HEK293T (cell line): ENCODE data around the gene DDX10.

ENCODE experiments used
- CTCF ChIA-PET: fragments of 350-600 bp; formaldehyde crosslinking; extraction: SDS; loops from one replicate; lab custom pipeline; 2021; ENCODE audit warnings: antibody characterized with exemption, inconsistent platforms; lab: Yijun Ruan, JAX
- POLR2A ChIA-PET: fragments of 350-600 bp; formaldehyde crosslinking; extraction: SDS; loops from one replicate; lab custom pipeline; 2020; ENCODE audit warnings: antibody characterized with exemption, inconsistent platforms; lab: Yijun Ruan, JAX
- DNase-seq: peaks from one replicate; pipeline ENCODE4 v3.0.0; 2012; ENCODE audit warnings: mixed read lengths; ENCODE audit errors: extremely low spot score
- ARNT ChIP-seq: fragments of 450-650 bp; IDR thresholded peaks from 2 replicates; pipeline ENCODE4 v1.6.1; 2017; ENCODE audit warnings: mild to moderate bottlenecking
- BHLHE40 ChIP-seq: fragments of 450-650 bp; IDR thresholded peaks from 2 replicates; pipeline ENCODE4 v1.6.1; 2016; ENCODE audit warnings: mild to moderate bottlenecking, moderate library complexity, borderline replicate concordance
- CTBP1 ChIP-seq: fragments of 450-650 bp; IDR thresholded peaks from 2 replicates; pipeline ENCODE4 v1.6.1; 2016; ENCODE audit warnings: borderline replicate concordance
- ELF4 ChIP-seq: fragments of 450-650 bp; IDR thresholded peaks from 2 replicates; pipeline ENCODE4 v1.6.1; 2017; ENCODE audit warnings: antibody characterized with exemption
- FOXA1 ChIP-seq: fragments of 450-650 bp; IDR thresholded peaks from 2 replicates; pipeline ENCODE4 v1.6.1; 2016; ENCODE audit warnings: mild to moderate bottlenecking
- FOXK2 ChIP-seq: fragments of 450-650 bp; IDR thresholded peaks from 2 replicates; pipeline ENCODE4 v1.6.1; 2016; ENCODE audit warnings: mild to moderate bottlenecking
- FOXM1 ChIP-seq: fragments of 450-650 bp; IDR thresholded peaks from 2 replicates; pipeline ENCODE4 v1.6.1; 2017; ENCODE audit warnings: mild to moderate bottlenecking, borderline replicate concordance
- HDGF ChIP-seq: fragments of 450-650 bp; IDR thresholded peaks from 2 replicates; pipeline ENCODE4 v1.6.1; 2017; ENCODE audit warnings: antibody characterized with exemption, borderline replicate concordance
- L3MBTL2 ChIP-seq: fragments of 450-650 bp; conservative IDR thresholded peaks from 2 replicates; pipeline ENCODE4 v1.6.1; 2016; ENCODE audit warnings: mild to moderate bottlenecking
- LEF1 ChIP-seq: fragments of 450-650 bp; IDR thresholded peaks from 2 replicates; pipeline ENCODE4 v1.6.1; 2017; ENCODE audit warnings: mild to moderate bottlenecking, borderline replicate concordance
- NFRKB ChIP-seq: fragments of 450-650 bp; IDR thresholded peaks from 2 replicates; pipeline ENCODE4 v1.6.1; 2016; ENCODE audit warnings: mild to moderate bottlenecking, moderate library complexity
- SP1 ChIP-seq: fragments of 450-650 bp; IDR thresholded peaks from 2 replicates; pipeline ENCODE4 v1.6.1; 2017
- SUZ12 ChIP-seq: fragments of 450-650 bp; IDR thresholded peaks from 2 replicates; pipeline ENCODE4 v1.6.1; 2016; ENCODE audit warnings: mild to moderate bottlenecking
- TARDBP ChIP-seq: fragments of 450-650 bp; IDR thresholded peaks from 2 replicates; pipeline ENCODE4 v1.6.1; 2016
- ZNF384 ChIP-seq: fragments of 450-650 bp; IDR thresholded peaks from 2 replicates; pipeline ENCODE4 v1.6.1; 2016
- TF ChIP-seq, protein P1 (sequence below): fragments of 450-650 bp; IDR thresholded peaks from 2 replicates; pipeline ENCODE4 v1.6.1; 2016

The DDX10 gene

DNA sequence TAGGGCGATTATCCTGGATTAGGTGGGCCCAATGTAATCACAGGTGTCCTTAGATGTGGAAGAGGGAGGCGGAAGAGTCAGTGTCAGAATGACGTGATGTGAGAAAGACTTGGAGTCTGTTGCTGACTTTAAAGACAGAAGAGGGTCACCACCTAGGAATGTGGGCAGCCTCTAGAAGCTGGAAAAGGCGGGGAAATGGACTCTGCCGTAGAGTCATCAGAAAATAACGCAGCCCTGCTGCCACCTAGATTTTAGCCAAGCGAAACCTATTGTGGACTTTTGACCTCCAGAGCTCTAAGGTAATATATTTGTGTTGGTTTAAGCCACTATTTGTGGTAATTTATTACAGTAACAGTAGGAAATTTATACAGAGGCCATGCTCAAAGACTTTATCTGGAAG lies 4.8 kb downstream of the DDX10 start:
- no peak for DNase-seq
- CTCF ChIA-PET: no interaction called here
- no peak for TF ChIP-seq LEF1
- POLR2A ChIA-PET: no interaction called here

GRCh38 chr11:108670451-108670850 lies 5.6 kb downstream of the DDX10 start:
- TF ChIP-seq FOXM1: no peak
- no peak for TF ChIP-seq FOXK2
- TF ChIP-seq FOXA1: no peak
- TF ChIP-seq CTBP1: no peak
- TF ChIP-seq ZNF384: no peak
- no peak for TF ChIP-seq BHLHE40
- TF ChIP-seq L3MBTL2: no peak
- no peak for TF ChIP-seq NFRKB
- no peak for TF ChIP-seq SUZ12
- ChIA-PET POLR2A (no interaction called here), CTCF (no interaction called here)
- no peak for DNase-seq

- CTCF ChIA-PET: no interaction called here
- no peak for DNase-seq
- POLR2A ChIA-PET: no interaction called here
- no peak for TF ChIP-seq NFRKB
- TF ChIP-seq, protein P1, sequence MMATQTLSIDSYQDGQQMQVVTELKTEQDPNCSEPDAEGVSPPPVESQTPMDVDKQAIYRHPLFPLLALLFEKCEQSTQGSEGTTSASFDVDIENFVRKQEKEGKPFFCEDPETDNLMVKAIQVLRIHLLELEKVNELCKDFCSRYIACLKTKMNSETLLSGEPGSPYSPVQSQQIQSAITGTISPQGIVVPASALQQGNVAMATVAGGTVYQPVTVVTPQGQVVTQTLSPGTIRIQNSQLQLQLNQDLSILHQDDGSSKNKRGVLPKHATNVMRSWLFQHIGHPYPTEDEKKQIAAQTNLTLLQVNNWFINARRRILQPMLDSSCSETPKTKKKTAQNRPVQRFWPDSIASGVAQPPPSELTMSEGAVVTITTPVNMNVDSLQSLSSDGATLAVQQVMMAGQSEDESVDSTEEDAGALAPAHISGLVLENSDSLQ: no peak
- no peak for TF ChIP-seq SP1
- TF ChIP-seq FOXK2: no peak
- no peak for TF ChIP-seq ZNF384
- no peak for TF ChIP-seq CTBP1
- no peak for TF ChIP-seq ELF4
- TF ChIP-seq HDGF: no peak
- TF ChIP-seq ARNT: no peak
Measured at GRCh38 chr11:108672113-108672512, 7.2 kb downstream of the DDX10 start.

DNA sequence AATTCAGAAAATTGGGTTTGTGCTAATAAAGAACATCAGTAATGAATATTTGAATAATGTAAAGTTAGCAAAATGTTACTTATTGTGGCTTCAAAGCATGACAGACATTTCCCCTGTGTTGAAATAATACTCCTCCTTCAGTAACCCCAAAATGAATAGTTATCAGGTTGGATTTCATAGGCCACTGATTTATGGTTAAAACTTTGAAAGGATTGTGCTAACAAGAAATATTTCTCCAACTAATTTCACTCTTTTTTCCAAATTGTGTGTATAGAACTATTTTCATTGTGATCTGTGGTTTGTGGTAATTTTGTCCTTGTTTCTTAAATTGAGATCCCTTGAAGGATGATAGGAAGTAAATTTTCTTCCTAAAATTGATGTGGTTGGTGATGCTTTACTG lies 7.9 kb downstream of the DDX10 start:
- no peak for DNase-seq
- POLR2A ChIA-PET: no interaction called here
- CTCF ChIA-PET: no interaction called here
- TF ChIP-seq ARNT (no peak), FOXK2 (no peak), BHLHE40 (no peak), FOXA1 (no peak), NFRKB (no peak), SP1 (no peak), TARDBP (no peak), SUZ12 (no peak), ZNF384 (no peak), ELF4 (no peak), CTBP1 (no peak), L3MBTL2 (no peak), LEF1 (no peak), FOXM1 (no peak), HDGF (no peak)
- TF ChIP-seq, protein P1: no peak

GRCh38 chr11:108679045-108679444 lies 14.2 kb downstream of the DDX10 start:
- POLR2A ChIA-PET: no interaction called here
- DNase-seq: no peak
- CTCF ChIA-PET: no interaction called here
- TF ChIP-seq FOXM1 (no peak), HDGF (no peak), CTBP1 (no peak), L3MBTL2 (no peak), SP1 (no peak), FOXK2 (no peak), FOXA1 (no peak), BHLHE40 (no peak), TARDBP (no peak), ELF4 (no peak), ZNF384 (no peak), NFRKB (no peak), SUZ12 (no peak), ARNT (no peak), LEF1 (no peak)

DNA sequence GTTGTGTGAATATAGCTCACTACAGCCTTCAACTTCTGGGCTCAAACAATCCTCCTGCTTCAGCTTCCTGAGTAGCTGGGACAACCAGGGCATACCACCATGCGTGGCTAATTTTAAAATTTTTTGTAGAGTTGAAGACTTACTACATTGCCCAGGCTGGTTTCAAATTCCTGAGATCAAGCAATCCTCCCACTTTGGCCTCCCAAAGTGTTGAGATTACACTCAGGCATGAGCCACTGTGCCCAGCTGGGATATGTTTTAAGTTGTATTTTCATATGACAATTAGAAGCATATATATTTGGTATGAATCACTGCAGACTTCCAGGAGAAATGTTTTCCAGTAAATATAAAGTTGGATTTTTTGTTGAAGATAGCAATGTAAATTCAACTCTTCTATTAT lies 15.4 kb downstream of the DDX10 start:
- no peak for TF ChIP-seq FOXA1
- no peak for TF ChIP-seq BHLHE40
- TF ChIP-seq TARDBP: no peak
- no peak for TF ChIP-seq FOXK2
- DNase-seq: no peak
- POLR2A ChIA-PET: no interaction called here
- CTCF ChIA-PET: no interaction called here

DNA sequence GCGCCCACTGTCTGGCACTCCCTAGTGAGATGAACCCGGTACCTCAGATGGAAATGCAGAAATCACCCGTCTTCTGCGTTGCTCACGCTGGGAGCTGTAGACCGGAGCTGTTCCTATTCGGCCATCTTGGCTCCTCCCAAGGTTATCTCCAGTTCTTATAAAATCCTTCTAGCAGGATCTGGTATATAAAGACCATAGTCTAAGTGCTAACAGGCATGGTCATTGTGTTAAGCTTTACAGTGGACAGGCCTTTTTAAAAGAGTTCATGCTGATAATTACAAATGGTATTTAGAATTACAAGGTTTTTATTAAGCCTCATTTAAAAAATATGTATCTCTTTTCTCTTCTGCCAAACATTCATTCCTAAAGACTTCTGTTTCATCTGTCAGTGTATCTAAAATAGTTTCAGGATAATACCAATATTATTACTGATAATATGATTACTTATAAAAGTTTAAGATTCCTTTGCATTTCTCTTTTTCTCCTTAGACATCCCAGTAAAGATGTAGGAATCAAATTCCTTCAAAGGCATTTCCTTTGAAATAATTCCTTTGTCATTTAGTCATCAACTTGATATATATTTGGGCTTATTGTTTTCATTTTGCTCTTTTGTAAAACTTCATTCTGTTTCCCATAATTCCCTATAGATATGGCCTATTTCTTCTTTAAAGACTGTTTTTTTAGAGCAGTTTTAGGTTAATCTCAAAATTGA lies 20.7 kb downstream of the DDX10 start:
- TF ChIP-seq SP1: no peak
- TF ChIP-seq, protein P1: no peak
- TF ChIP-seq FOXM1: no peak
- no peak for TF ChIP-seq ARNT
- no peak for TF ChIP-seq BHLHE40
- no peak for TF ChIP-seq L3MBTL2
- no peak for TF ChIP-seq ZNF384
- no peak for TF ChIP-seq NFRKB
- no peak for TF ChIP-seq FOXK2
- no peak for TF ChIP-seq TARDBP
- no peak for TF ChIP-seq CTBP1
- POLR2A ChIA-PET: no interaction called here

More for the DNA sequence above, 20.7 kb downstream of the DDX10 start:
- CTCF ChIA-PET: no interaction called here
- DNase-seq: no peak
